ENCODE measurements around the gene THAP4.

Gene THAP4

DNA sequence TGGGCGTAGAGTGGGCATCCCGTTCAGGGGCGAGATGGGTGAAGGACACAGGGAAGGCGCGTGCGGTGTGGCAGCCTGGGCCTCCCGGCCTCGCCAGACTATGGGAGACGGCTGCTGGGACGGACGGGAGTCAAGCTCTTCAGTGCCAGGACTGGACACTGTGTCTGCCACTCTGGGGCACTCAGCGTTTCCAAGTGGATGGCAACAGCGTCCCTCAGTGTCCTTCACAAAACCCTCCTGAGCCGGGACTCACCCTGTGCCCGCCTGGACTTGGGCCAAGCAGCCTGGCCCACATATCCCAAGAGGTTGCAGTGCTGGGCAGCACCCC, 94.7 kb downstream of the THAP4 start:
- Histone ChIP-seq H3K9ac (ENCODE audit: low read length) (no peak overlapping the region), H3K4me2 (ENCODE audit: low read depth, low read length, poor library complexity, severe bottlenecking) (no peak overlapping the region), H3K9me3 (ENCODE audit: insufficient read depth, low read length) (no peaks in the 10 kb centered on the region), H3F3A (ENCODE audit: insufficient read depth) (no peaks in the 10 kb centered on the region), H3K36me3 (ENCODE audit: low read length) (no peaks in the 10 kb centered on the region), H3K4me3 (ENCODE audit: insufficient read depth, low read length, poor library complexity, severe bottlenecking) (no peak overlapping the region), H3K79me2 (ENCODE audit: insufficient read depth, low read length) (no peaks in the 10 kb centered on the region), H3K9me2 (replicated peaks; ENCODE audit: insufficient read depth, low read length) (no peaks in the 10 kb centered on the region), H2AFZ (ENCODE audit: low read depth, low read length, severe bottlenecking) (no peak overlapping the region), H4K20me1 (ENCODE audit: low read depth, low read length) (no peaks in the 10 kb centered on the region), H3K27me3 (ENCODE audit: low read length) (no peaks in the 10 kb centered on the region), H3K27ac (ENCODE audit: low read depth, low read length) (no peak overlapping the region)
- TF ChIP-seq EZH2phosphoT487 (conservative IDR thresholded peaks at IDR 0.05; ENCODE audit: low read length), result no peak
- TF ChIP-seq, protein P1, sequence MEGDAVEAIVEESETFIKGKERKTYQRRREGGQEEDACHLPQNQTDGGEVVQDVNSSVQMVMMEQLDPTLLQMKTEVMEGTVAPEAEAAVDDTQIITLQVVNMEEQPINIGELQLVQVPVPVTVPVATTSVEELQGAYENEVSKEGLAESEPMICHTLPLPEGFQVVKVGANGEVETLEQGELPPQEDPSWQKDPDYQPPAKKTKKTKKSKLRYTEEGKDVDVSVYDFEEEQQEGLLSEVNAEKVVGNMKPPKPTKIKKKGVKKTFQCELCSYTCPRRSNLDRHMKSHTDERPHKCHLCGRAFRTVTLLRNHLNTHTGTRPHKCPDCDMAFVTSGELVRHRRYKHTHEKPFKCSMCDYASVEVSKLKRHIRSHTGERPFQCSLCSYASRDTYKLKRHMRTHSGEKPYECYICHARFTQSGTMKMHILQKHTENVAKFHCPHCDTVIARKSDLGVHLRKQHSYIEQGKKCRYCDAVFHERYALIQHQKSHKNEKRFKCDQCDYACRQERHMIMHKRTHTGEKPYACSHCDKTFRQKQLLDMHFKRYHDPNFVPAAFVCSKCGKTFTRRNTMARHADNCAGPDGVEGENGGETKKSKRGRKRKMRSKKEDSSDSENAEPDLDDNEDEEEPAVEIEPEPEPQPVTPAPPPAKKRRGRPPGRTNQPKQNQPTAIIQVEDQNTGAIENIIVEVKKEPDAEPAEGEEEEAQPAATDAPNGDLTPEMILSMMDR (IDR thresholded peaks at IDR 0.05; ENCODE audit: insufficient read depth, low read length, poor library complexity, severe bottlenecking), result no peak

DNA sequence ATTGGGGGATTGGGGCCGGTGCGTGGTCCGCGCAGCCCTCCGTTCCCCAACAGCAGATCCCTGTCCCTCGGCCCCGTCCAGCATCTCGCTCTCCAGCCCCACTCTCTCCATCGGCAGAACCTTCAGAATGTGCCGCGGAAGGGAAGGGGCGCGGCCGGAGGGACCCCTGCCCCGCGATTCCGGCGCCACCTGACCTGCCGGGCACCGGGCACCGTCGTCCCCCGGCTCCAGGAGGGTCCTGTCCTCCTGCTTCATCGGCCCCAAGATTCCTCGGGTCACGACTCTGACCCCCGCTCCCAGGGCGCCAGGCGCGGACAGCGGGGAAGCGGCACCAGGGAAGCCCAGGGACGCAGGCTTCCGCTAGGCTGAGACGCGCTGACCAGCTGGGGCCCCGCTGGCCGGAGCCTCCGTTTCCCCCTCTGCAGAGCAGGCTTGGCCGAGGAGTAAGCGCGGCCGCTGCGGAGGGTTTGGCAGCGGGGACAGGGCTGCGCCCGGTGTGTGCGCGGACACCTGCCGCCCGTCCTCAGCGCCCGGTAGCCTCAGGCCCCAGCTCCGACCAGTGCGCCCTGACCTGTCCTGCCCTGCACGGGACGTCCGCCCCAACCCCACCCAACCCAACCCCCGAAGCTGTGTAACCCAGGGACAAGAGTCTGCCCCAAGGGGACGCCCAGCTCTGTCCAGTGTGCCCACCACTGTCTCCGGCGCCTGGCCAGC, 95.2 kb downstream of the THAP4 start:
- Histone ChIP-seq H3F3A (ENCODE audit: insufficient read depth) (no peaks in the 10 kb centered on the region), H3K4me2 (ENCODE audit: low read depth, low read length, poor library complexity, severe bottlenecking) (no peak overlapping the region), H3K9ac (ENCODE audit: low read length) (no peak overlapping the region), H4K20me1 (ENCODE audit: low read depth, low read length) (no peaks in the 10 kb centered on the region), H3K36me3 (ENCODE audit: low read length) (no peaks in the 10 kb centered on the region), H2AFZ (ENCODE audit: low read depth, low read length, severe bottlenecking) (no peak overlapping the region), H3K27ac (ENCODE audit: low read depth, low read length) (no peak overlapping the region), H3K4me3 (ENCODE audit: insufficient read depth, low read length, poor library complexity, severe bottlenecking) (no peak overlapping the region), H3K79me2 (ENCODE audit: insufficient read depth, low read length) (no peaks in the 10 kb centered on the region), H3K9me2 (replicated peaks; ENCODE audit: insufficient read depth, low read length) (no peaks in the 10 kb centered on the region), H3K27me3 (ENCODE audit: low read length) (no peaks in the 10 kb centered on the region), H3K9me3 (ENCODE audit: insufficient read depth, low read length) (no peaks in the 10 kb centered on the region)
- TF ChIP-seq EZH2phosphoT487 (conservative IDR thresholded peaks at IDR 0.05; ENCODE audit: low read length), result no peak
- TF ChIP-seq, protein P1 (IDR thresholded peaks at IDR 0.05; ENCODE audit: insufficient read depth, low read length, poor library complexity, severe bottlenecking), result no peak

DNA sequence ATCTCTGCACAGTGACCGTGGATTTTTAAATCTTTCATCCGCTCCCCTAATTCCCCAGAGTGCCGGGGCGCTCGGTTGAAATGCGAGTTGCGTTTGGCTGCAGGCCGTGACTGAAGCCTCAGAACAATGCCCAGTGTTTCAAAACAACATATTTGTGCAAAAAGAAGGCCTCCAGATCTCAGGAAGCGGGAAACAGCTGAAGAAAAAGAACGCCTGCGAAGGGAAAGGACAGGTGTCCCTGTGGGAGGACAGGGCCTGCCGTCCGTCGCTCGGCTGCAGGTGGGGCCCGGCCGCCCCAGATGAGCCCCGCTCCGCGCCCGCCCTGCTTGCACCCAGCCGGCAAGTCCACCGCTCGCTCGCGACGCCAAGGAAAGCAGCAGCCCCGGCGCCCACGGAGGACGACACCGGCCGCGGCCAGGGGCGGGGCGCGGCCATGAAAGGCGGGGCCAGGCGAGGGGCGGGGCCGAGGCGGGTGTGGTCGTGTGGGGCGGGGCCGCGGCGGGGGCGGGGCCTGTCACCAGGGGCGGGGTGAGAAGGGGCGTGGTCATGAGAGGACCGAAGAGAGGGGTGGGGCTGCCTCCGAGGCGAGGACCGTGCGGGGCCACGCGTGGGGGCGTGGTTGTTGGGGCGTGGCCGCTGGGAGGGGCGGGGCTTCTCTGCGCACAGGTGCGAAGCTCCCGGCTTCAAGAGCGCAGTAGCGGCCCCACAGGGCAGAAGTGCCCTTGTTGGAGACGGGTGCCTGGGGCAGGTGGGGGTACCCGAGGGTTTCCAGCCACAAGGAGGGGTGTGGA, 96.0 kb downstream of the THAP4 start:
- no peak overlapping the region for H3K4me3 ChIP-seq (ENCODE audit: insufficient read depth, low read length, poor library complexity, severe bottlenecking)
- no peaks in the 10 kb centered on the region for H3K79me2 ChIP-seq (ENCODE audit: insufficient read depth, low read length)
- no peaks in the 10 kb centered on the region for H3K9me3 ChIP-seq (ENCODE audit: insufficient read depth, low read length)
- H3K36me3 ChIP-seq (ENCODE audit: low read length), result no peaks in the 10 kb centered on the region
- no peak overlapping the region for H3K9ac ChIP-seq (ENCODE audit: low read length)
- TF ChIP-seq, protein P1 (IDR thresholded peaks at IDR 0.05; ENCODE audit: insufficient read depth, low read length, poor library complexity, severe bottlenecking), result no peak
- no peak for TF ChIP-seq EZH2phosphoT487 (conservative IDR thresholded peaks at IDR 0.05; ENCODE audit: low read length)
- H4K20me1 ChIP-seq (ENCODE audit: low read depth, low read length), result no peaks in the 10 kb centered on the region
- no peak overlapping the region for H3K4me2 ChIP-seq (ENCODE audit: low read depth, low read length, poor library complexity, severe bottlenecking)
- H3K27ac ChIP-seq (ENCODE audit: low read depth, low read length), result no peak overlapping the region
- H3F3A ChIP-seq (ENCODE audit: insufficient read depth), result no peaks in the 10 kb centered on the region
- H2AFZ ChIP-seq (ENCODE audit: low read depth, low read length, severe bottlenecking), result no peak overlapping the region
- no peaks in the 10 kb centered on the region for H3K9me2 ChIP-seq (replicated peaks; ENCODE audit: insufficient read depth, low read length)
- no peaks in the 10 kb centered on the region for H3K27me3 ChIP-seq (ENCODE audit: low read length)

Measured in SU-DHL-6 (cell line).